Subcutaneous adipose tissue (tissue), 4 donors: ENCODE results near the gene TMEM161A. TPM values are rescaled to one million over a fixed set of nuclear protein-coding genes. Genes with fewer than 3 reads are reported as not detected.

ENCODE experiments used
- CTCF ChIP-seq: fragments of 450-650 bp; IDR thresholded peaks from one replicate; pipeline ENCODE4 v1.5.1; 2016; ENCODE audit warnings: low read depth, mild to moderate bottlenecking, control low read depth, antibody characterized with exemption, moderate library complexity
- total RNA-seq, 4 donors: library from RNA; depleted of rRNA; stranded (reverse); fragments of >200 nt; gene quantifications; one replicate each; pipeline ENCODE4 v1.1.0, GENCODE V29; 2016

TMEM161A gene
- total RNA-seq, 4 donors from 2014 or later, result 9.5 to 21.1 (median 10.2) TPM

GRCh38 chr19:19126102-19126501 lies 12.2 kb downstream of the TMEM161A start:
- no peak for TF ChIP-seq CTCF

- TF ChIP-seq CTCF, result no peak
These were observed 14.9 kb downstream of the TMEM161A start for GRCh38 chr19:19123386-19123785.

- no peak for TF ChIP-seq CTCF
These were observed 15.4 kb downstream of the TMEM161A start for GRCh38 chr19:19122902-19123301.

GRCh38 chr19:19121371-19121770 lies 16.9 kb downstream of the TMEM161A start:
- TF ChIP-seq CTCF, result no peak

- TF ChIP-seq CTCF, result no peak
These were observed 17.7 kb downstream of the TMEM161A start for GRCh38 chr19:19120308-19121231.

GRCh38 chr19:19119325-19120237 lies 18.7 kb downstream of the TMEM161A start:
- no peak for TF ChIP-seq CTCF

- TF ChIP-seq CTCF, result no peak
These were observed 22.3 kb downstream of the TMEM161A start for GRCh38 chr19:19115954-19116353.
